BLaER1 (cell line): ENCODE results near the gene CERT1.

Source experiments
- H3K27ac ChIP-seq: shearing (Covaris generic); formaldehyde crosslinking; 2 replicates; pipeline ENCODE4 v1.8.1; 2022
- H3K27me3 ChIP-seq: shearing (Covaris generic); formaldehyde crosslinking; 2 replicates; pipeline ENCODE4 v1.8.1; 2022
- H3K36me3 ChIP-seq: shearing (Covaris generic); formaldehyde crosslinking; 2 replicates; pipeline ENCODE4 v1.8.1; 2022
- H3K4me1 ChIP-seq: shearing (Covaris generic); formaldehyde crosslinking; 2 replicates; pipeline ENCODE4 v1.8.1; 2022
- H3K4me2 ChIP-seq: shearing (Covaris generic); formaldehyde crosslinking; 2 replicates; pipeline ENCODE4 v1.8.1; 2022
- H3K4me3 ChIP-seq: shearing (Covaris generic); formaldehyde crosslinking; 2 replicates; pipeline ENCODE4 v1.8.1; 2022
- H3K9ac ChIP-seq: shearing (Covaris generic); formaldehyde crosslinking; 2 replicates; pipeline ENCODE4 v1.8.1; 2022
- H3K9me3 ChIP-seq: shearing (Covaris generic); formaldehyde crosslinking; 2 replicates; pipeline ENCODE4 v1.8.1; 2022
- H4K20me1 ChIP-seq: shearing (Covaris generic); formaldehyde crosslinking; 2 replicates; pipeline ENCODE4 v1.8.1; 2022
- Cebpa-rat ChIP-seq: shearing (Covaris generic); IDR thresholded peaks from 2 replicates; pipeline ENCODE4 v1.8.1; 2022

The CERT1 gene

GRCh38 chr5:75525344-75525743 is 13.9 kb upstream of the CERT1 start:
- Histone ChIP-seq H3K4me3 (no peak overlapping the region), H3K27ac (no peak overlapping the region), H3K36me3 (peaks cover 24% of the 10 kb centered on the region), H4K20me1 (peaks cover 20% of the 10 kb centered on the region; the same call in 1 of the 2 replicates), H3K9ac (no peak overlapping the region), H3K4me2 (no peak overlapping the region), H3K9me3 (peaks cover 20% of the 10 kb centered on the region), H3K4me1 (0 out of 2 replicates have a peak, but pooled peaks cover 6% of the 10 kb centered on the region), H3K27me3 (no peaks in the 10 kb centered on the region)
- TF ChIP-seq Cebpa-rat, result no peak

GRCh38 chr5:75524591-75524990 is 13.2 kb upstream of the CERT1 start:
- Histone ChIP-seq H3K27ac (no peak overlapping the region), H3K4me1 (0 out of 2 replicates have a peak, but pooled peaks cover 6% of the 10 kb centered on the region), H3K9me3 (peaks cover 26% of the 10 kb centered on the region), H3K9ac (no peak overlapping the region), H3K27me3 (no peaks in the 10 kb centered on the region), H4K20me1 (peaks cover 20% of the 10 kb centered on the region; the same call in 1 of the 2 replicates), H3K4me3 (no peak overlapping the region), H3K4me2 (no peak overlapping the region), H3K36me3 (peaks cover 27% of the 10 kb centered on the region)
- no peak for TF ChIP-seq Cebpa-rat

- Histone ChIP-seq H3K4me3 (no peak overlapping the region), H3K4me2 (no peak overlapping the region), H3K4me1 (0 out of 2 replicates have a peak, but pooled peaks cover 6% of the 10 kb centered on the region), H3K36me3 (peaks cover 25% of the 10 kb centered on the region), H3K27me3 (no peaks in the 10 kb centered on the region), H4K20me1 (peaks cover 17% of the 10 kb centered on the region; the same call in 1 of the 2 replicates), H3K9ac (no peak overlapping the region), H3K27ac (no peak overlapping the region), H3K9me3 (peaks cover 28% of the 10 kb centered on the region)
- no peak for TF ChIP-seq Cebpa-rat
Measured at GRCh38 chr5:75524071-75524470, 12.6 kb upstream of the CERT1 start.

GRCh38 chr5:75523275-75523674 is 11.8 kb upstream of the CERT1 start:
- Histone ChIP-seq H3K9me3 (peaks cover 32% of the 10 kb centered on the region), H3K4me3 (no peak overlapping the region), H3K4me2 (no peak overlapping the region)

GRCh38 chr5:75522542-75522941 is 11.1 kb upstream of the CERT1 start:
- Histone ChIP-seq H4K20me1 (peaks cover 13% of the 10 kb centered on the region; the same call in 1 of the 2 replicates), H3K27me3 (no peaks in the 10 kb centered on the region), H3K4me2 (no peak overlapping the region), H3K4me1 (0 out of 2 replicates have a peak, but pooled peaks cover 6% of the 10 kb centered on the region), H3K4me3 (no peak overlapping the region; the same call in 1 of the 2 replicates), H3K9ac (no peak overlapping the region), H3K9me3 (peaks cover 32% of the 10 kb centered on the region), H3K27ac (no peak overlapping the region), H3K36me3 (peaks cover 26% of the 10 kb centered on the region)
- no peak for TF ChIP-seq Cebpa-rat

More at GRCh38 chr5:75523275-75523674, 11.8 kb upstream of the CERT1 start:
- TF ChIP-seq Cebpa-rat, result no peak
- Histone ChIP-seq H3K27me3 (no peaks in the 10 kb centered on the region), H4K20me1 (peaks cover 13% of the 10 kb centered on the region; the same call in 1 of the 2 replicates), H3K4me1 (0 out of 2 replicates have a peak, but pooled peaks cover 6% of the 10 kb centered on the region), H3K9ac (no peak overlapping the region), H3K27ac (no peak overlapping the region), H3K36me3 (peaks cover 26% of the 10 kb centered on the region)

GRCh38 chr5:75522025-75522424 is 10.6 kb upstream of the CERT1 start:
- TF ChIP-seq Cebpa-rat, result no peak
- H3K27ac ChIP-seq, result no peak overlapping the region
- no peaks in the 10 kb centered on the region for H3K27me3 ChIP-seq
- peaks cover 13% of the 10 kb centered on the region; the same call in 1 of the 2 replicates for H4K20me1 ChIP-seq
- H3K4me3 ChIP-seq, result peak overlapping the region; percentile 16; the same call in 1 of the 2 replicates
- H3K9ac ChIP-seq, result no peak overlapping the region
- peaks cover 32% of the 10 kb centered on the region for H3K9me3 ChIP-seq
- no peak overlapping the region for H3K4me2 ChIP-seq
- H3K36me3 ChIP-seq, result peaks cover 26% of the 10 kb centered on the region
- 0 out of 2 replicates have a peak, but pooled peaks cover 6% of the 10 kb centered on the region for H3K4me1 ChIP-seq

GRCh38 chr5:75521195-75521594 is 9.8 kb upstream of the CERT1 start:
- Histone ChIP-seq H3K36me3 (peaks cover 26% of the 10 kb centered on the region), H4K20me1 (peaks cover 13% of the 10 kb centered on the region; the same call in 1 of the 2 replicates), H3K4me2 (no peak overlapping the region), H3K4me3 (no peak overlapping the region), H3K9me3 (peaks cover 35% of the 10 kb centered on the region), H3K9ac (no peak overlapping the region), H3K27me3 (no peaks in the 10 kb centered on the region), H3K4me1 (peaks cover 13% of the 10 kb centered on the region; the same call in 1 of the 2 replicates), H3K27ac (no peak overlapping the region)
- TF ChIP-seq Cebpa-rat, result no peak

GRCh38 chr5:75519761-75520160 is 8.3 kb upstream of the CERT1 start:
- H4K20me1 ChIP-seq, result peaks cover 11% of the 10 kb centered on the region; the same call in 1 of the 2 replicates
- no peaks in the 10 kb centered on the region for H3K27me3 ChIP-seq
- no peak overlapping the region for H3K27ac ChIP-seq
- H3K9me3 ChIP-seq, result peaks cover 36% of the 10 kb centered on the region
- H3K4me2 ChIP-seq, result no peak overlapping the region
- H3K4me1 ChIP-seq, result peaks cover 17% of the 10 kb centered on the region
- H3K4me3 ChIP-seq, result no peak overlapping the region
- TF ChIP-seq Cebpa-rat, result no peak
- H3K36me3 ChIP-seq, result peaks cover 26% of the 10 kb centered on the region
- no peak overlapping the region for H3K9ac ChIP-seq

- TF ChIP-seq Cebpa-rat, result no peak
- H3K9ac ChIP-seq, result no peak overlapping the region
- no peaks in the 10 kb centered on the region for H3K27me3 ChIP-seq
- no peak overlapping the region for H3K4me3 ChIP-seq
- peaks cover 16% of the 10 kb centered on the region for H4K20me1 ChIP-seq
- peaks cover 4% of the 10 kb centered on the region; the same call in 1 of the 2 replicates for H3K36me3 ChIP-seq
- no peak overlapping the region for H3K4me2 ChIP-seq
- H3K4me1 ChIP-seq, result peaks cover 40% of the 10 kb centered on the region
- peaks cover 10% of the 10 kb centered on the region for H3K9me3 ChIP-seq
- H3K27ac ChIP-seq, result no peak overlapping the region
Measured at GRCh38 chr5:75514323-75514722, 2.9 kb upstream of the CERT1 start.

GRCh38 chr5:75513841-75514240 is 2.4 kb upstream of the CERT1 start:
- TF ChIP-seq Cebpa-rat, result no peak
- Histone ChIP-seq H3K9ac (no peak overlapping the region), H3K27me3 (no peaks in the 10 kb centered on the region), H4K20me1 (peaks cover 14% of the 10 kb centered on the region), H3K4me3 (no peak overlapping the region), H3K27ac (no peak overlapping the region), H3K9me3 (peaks cover 6% of the 10 kb centered on the region), H3K4me1 (peaks cover 45% of the 10 kb centered on the region), H3K4me2 (peak overlapping the region; percentile 68), H3K36me3 (peaks cover 2% of the 10 kb centered on the region; the same call in 1 of the 2 replicates)
